Ovary (tissue), 9 donors: Measurements from ENCODE around the gene GPS2. TPM values are rescaled to one million over a fixed set of nuclear protein-coding genes. Genes with fewer than 3 reads are reported as not detected.

ENCODE experiments used
- DNase-seq, 5 donors: peaks; one replicate each; pipeline ENCODE4 v3.0.0-alpha.2; 2019 to 2020
- H3K27ac ChIP-seq, 2 donors: fragments of 200-600 bp; one replicate each; pipeline versions ENCODE4 v1.5.1 to v1.8.0; 2019 to 2022
- H3K27me3 ChIP-seq: fragments of 200-600 bp; one replicate; pipeline ENCODE4 v1.8.0; 2022
- H3K36me3 ChIP-seq: fragments of 200-600 bp; sonication (generic); one replicate; pipeline ENCODE4 v1.5.1; 2019
- H3K4me1 ChIP-seq: one replicate; pipeline ENCODE4 v1.8.1; 2013; ENCODE audit warnings: mild to moderate bottlenecking, moderate library complexity; ENCODE audit not compliant: insufficient read depth
- H3K4me3 ChIP-seq: fragments of 200-600 bp; sonication (generic); one replicate; pipeline ENCODE4 v1.5.1; 2017
- H3K9me3 ChIP-seq, 2 donors: fragments of 200-600 bp in 1 of 2; sonication (generic) in 1 of 2; one replicate each; pipeline versions ENCODE4 v1.5.1 to v1.8.1; 2013 to 2019; ENCODE audit warnings: mild to moderate bottlenecking in 1 of 2, moderate library complexity in 1 of 2
- EP300 ChIP-seq: sonication (generic); formaldehyde crosslinking; IDR thresholded peaks from one replicate; pipeline ENCODE4 v1.6.1; 2017; ENCODE audit warnings: antibody characterized with exemption
- POLR2A ChIP-seq: fragments of 450-650 bp; IDR thresholded peaks from one replicate; pipeline ENCODE4 v1.6.1; 2017; ENCODE audit warnings: antibody characterized with exemption, mild to moderate bottlenecking, moderate library complexity
- WGBS, 3 donors: extraction: QIAGEN DNeasy Blood & Tissue Kit in 1 of 3; methylation state at CpG; one replicate each; pipeline versions ENCODE4 v1.1.5 to v1.1.7; 2013 to 2017; 5-methylcytosine and 5-hydroxymethylcytosine counted together
- intact Hi-C, 4 donors: fragments of 100-400 bp; cut with DNase I; formaldehyde crosslinking; loops; one replicate each; pipeline versions ENCODE4 v1.11.0 to v1.15.1; 2022 to 2023
- polyA plus RNA-seq, 2 donors: library from polyadenylated mRNA; stranded (reverse); fragments of 200-250 nt in 1 of 2; fragments of 350-450 nt in 1 of 2; fragmentation: Illumina TruSeq in 1 of 2; extraction: RNeasy Lipid Tissue Mini Kit (QIAGEN cat#74804) in 1 of 2; gene quantifications; one replicate each; pipeline ENCODE4 v1.2.3, GENCODE V29; 2013 to 2014
- total RNA-seq, 7 donors: library from RNA; depleted of rRNA in 2 of 7; stranded (reverse); fragments of >200 nt in 2 of 7; fragmentation: NEBNext Ultra II Directional in 3 of 7; extraction: Animal tissue kit (Norgen Biotek cat#: 25700) in 3 of 7; gene quantifications; one replicate each; pipeline versions ENCODE4 v1.1.0 to v1.2.4, GENCODE V29; 2016 to 2023
- TF ChIP-seq, protein P1 (sequence below), 3 donors: fragments of 450-650 bp in 2 of 3; fragments of 200-600 bp in 1 of 3; IDR thresholded peaks; one replicate each; pipeline versions ENCODE4 v1.5.1 to v1.8.0; 2016 to 2022; ENCODE audit warnings: antibody characterized with exemption in 3 of 3, mild to moderate bottlenecking in 1 of 3
- donor health status: DM: no; HTN: no; CAD: no; lungs with moderate emphysema.
- donor health status: DM: no; HTN: no; CAD: no.
- donor health status: Bipolar disorder and iron deficiency.
- donor health status: DM: yes; HTN: yes; CAD: no.
- donor health status: DM: no; HTN: no; CAD: no.
- donor health status: DM: yes; HTN: yes; CAD: no.

The GPS2 gene
- total and polyA plus RNA-seq, 9 donors: 53.1 to 103 (median 61.3) TPM

DNA sequence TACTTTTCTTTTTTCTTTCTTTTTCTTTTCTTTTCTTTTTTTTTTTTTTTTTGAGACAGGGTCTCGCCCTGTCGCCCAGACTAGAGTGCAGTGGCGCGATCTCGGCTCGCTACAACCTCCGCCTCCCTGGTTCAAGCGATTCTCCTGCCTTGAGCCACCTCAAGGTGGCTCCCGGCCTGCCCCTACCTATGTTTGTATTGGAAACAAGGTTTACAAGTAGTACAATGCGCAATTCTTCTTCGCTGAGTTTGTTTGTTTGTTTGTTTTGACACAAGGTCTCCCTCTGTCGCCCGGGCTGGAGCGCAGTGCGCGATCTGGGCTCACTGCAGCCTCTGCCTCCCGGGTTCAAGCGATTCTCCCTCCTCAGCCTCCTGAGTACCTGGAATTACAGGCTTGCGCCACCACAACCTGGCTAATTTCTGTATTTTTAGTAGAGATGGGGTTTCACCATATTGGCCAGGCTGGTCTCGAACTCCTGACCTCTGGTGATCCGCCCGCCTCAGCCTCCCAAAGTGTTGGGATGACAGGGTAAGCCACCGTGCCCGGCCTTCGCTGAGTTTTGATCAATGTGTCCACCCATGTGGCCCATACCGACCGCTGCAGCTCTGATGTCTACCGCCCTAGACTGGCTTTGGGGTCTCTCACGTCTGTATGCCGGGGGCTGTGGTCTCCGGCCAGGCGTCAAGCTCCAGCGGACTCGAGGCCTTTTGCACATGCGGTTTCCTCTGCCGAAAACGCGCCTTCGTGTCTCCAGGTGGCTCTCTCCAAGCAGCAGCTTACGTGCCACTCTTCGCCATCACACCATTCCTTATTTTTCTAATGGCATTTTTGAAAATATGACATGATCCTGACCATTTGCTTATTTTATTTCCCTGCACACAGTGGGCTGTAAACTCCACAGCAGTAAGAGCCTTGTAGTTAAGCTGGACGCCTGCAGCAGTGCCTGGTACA, 19.7 kb downstream of the GPS2 start:
- WGBS, 3 donors: 53 to 60% (median 57%) methylated on average over 42 of the region's 42 CpGs
- H3K27me3 ChIP-seq: peaks cover 3% of the 10 kb centered on the region
- no peaks in the 10 kb centered on the region for H3K36me3 ChIP-seq
- intact Hi-C loops: loop anchor here (1.0 to 5.0 kb wide), 4 partner anchors 14 to 251 kb away; partner anchors contain the start of genes SLC2A4 (in 4 of the 4) and SLC16A11 (in 1 of the 4)
- peaks cover 9% of the 10 kb centered on the region for H3K4me1 ChIP-seq
- TF ChIP-seq EP300: no peak
- TF ChIP-seq, protein P1, sequence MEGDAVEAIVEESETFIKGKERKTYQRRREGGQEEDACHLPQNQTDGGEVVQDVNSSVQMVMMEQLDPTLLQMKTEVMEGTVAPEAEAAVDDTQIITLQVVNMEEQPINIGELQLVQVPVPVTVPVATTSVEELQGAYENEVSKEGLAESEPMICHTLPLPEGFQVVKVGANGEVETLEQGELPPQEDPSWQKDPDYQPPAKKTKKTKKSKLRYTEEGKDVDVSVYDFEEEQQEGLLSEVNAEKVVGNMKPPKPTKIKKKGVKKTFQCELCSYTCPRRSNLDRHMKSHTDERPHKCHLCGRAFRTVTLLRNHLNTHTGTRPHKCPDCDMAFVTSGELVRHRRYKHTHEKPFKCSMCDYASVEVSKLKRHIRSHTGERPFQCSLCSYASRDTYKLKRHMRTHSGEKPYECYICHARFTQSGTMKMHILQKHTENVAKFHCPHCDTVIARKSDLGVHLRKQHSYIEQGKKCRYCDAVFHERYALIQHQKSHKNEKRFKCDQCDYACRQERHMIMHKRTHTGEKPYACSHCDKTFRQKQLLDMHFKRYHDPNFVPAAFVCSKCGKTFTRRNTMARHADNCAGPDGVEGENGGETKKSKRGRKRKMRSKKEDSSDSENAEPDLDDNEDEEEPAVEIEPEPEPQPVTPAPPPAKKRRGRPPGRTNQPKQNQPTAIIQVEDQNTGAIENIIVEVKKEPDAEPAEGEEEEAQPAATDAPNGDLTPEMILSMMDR (IDR thresholded peaks at IDR 0.05): no peak
- TF ChIP-seq POLR2A: no peak
- no peak for DNase-seq
- no peak overlapping the region for H3K4me3 ChIP-seq
- no peaks in the 10 kb centered on the region for H3K9me3 ChIP-seq
- H3K27ac ChIP-seq: no peak overlapping the region

DNA sequence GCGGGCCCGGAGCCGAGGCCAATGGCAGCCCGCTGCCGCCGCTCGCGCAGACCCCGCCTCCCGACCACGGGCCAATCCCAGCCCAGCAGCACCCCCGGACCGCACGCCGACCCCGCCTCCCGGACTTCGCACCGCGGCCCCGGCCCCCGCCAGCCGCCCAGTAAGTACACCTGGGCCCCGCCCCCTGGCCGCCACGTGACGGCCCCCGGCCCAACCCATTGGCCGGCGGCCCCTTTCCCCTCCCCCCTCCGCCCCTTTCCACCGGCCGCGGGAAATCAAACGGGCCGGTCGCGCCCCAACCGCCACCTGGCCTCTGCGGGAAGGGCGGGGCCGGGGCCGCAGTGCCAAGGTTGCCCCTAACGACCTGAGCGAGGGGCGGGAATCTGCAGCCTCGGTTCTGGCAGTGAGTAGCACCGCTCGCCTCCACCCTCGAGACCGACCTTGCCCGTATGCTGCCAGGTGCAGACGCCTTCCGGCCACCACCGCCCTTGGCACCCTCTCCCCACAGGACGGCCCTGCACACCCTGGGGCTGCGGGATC, 20.5 kb downstream of the GPS2 start, which contains the start of gene YBX2:
Gene YBX2 (minus strand): TSS at position 26 of the 540 bp plus-strand sequence. CDS start 139 bp downstream, outside the sequence.
- Histone ChIP-seq H3K4me3 (peak within 1 kb of the TSS; percentile 6), H3K27ac (no peak within 1 kb of the TSS), H3K36me3 (no peaks in the 10 kb centered on the region), H3K4me1 (peaks cover 9% of the 10 kb centered on the region), H3K9me3 (no peaks in the 10 kb centered on the region), H3K27me3 (peaks cover 3% of the 10 kb centered on the region)
- DNase-seq: peak in 4 of 5 donors; percentile 34 to 67 (median 60)
- intact Hi-C loops: loop anchor here in 3 of 4 donors (2.0 to 5.0 kb wide), 3 partner anchors 14 to 252 kb away; partner anchors contain the start of genes SLC16A11 (in 1 of the 3) and SLC2A4 (in 1 of the 3)
- WGBS, 3 donors: 1 to 2% (median 1%) methylated on average over 34 to 57 of the region's 57 CpGs
- TF ChIP-seq EP300 (no peak), POLR2A (no peak)
- TF ChIP-seq, protein P1 (IDR thresholded peaks at IDR 0.05): no peak

DNA sequence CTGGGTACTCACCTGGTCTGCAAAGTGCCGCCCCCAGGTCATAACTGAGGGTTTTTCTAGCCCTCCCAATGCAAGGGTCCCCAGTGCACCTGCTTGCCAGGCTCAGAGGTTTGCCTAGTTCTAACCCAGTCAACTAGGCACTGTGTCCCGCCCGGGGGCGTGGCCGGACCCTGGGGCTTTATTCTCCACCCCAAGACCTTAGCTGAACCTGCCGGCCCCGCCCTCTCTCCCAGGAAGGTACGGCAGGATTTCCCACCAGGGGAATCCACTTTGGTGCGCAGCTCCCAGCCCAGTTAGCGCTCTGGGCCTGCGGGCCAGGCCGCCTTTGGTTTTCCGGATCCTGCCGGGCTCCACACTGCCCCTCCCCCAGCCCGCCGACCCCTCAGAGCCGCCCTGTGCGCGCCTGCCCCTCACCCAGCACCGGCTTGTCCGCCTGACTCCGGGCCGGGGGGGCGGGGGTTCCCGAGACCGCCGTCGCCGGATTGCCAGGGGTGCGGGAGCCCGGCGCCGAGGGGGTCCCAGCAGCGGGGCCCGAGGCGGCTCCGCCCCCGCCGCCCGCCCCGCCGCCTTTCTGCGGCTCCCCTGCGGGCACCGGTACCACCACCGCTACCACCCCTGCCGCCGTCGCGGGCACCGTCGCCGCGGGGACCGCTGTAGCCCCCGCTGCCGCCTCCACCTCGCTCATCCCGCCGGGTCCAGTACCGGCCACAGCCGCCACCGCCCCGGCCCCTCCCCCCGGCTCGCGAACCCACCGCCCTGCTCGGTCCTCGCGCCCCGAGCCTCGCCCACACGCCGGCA, 21.1 kb downstream of the GPS2 start:
- intact Hi-C loops: loop anchor here in 2 of 4 donors (2.0 to 5.0 kb wide), 2 partner anchors 13 to 252 kb away; partner anchors contain the start of genes SLC16A11 (in 1 of the 2) and SLC2A4 (in 1 of the 2)
- Histone ChIP-seq H3K36me3 (no peaks in the 10 kb centered on the region), H3K4me1 (peaks cover 9% of the 10 kb centered on the region), H3K27me3 (peaks cover 3% of the 10 kb centered on the region), H3K4me3 (peak overlapping the region; percentile 6), H3K27ac (no peak overlapping the region), H3K9me3 (no peaks in the 10 kb centered on the region)
- WGBS, 3 donors: 3 to 6% (median 5%) methylated on average over 46 to 75 of the region's 75 CpGs
- TF ChIP-seq POLR2A (no peak), EP300 (no peak)
- TF ChIP-seq, protein P1 (IDR thresholded peaks at IDR 0.05): no peak
- no peak for DNase-seq

DNA sequence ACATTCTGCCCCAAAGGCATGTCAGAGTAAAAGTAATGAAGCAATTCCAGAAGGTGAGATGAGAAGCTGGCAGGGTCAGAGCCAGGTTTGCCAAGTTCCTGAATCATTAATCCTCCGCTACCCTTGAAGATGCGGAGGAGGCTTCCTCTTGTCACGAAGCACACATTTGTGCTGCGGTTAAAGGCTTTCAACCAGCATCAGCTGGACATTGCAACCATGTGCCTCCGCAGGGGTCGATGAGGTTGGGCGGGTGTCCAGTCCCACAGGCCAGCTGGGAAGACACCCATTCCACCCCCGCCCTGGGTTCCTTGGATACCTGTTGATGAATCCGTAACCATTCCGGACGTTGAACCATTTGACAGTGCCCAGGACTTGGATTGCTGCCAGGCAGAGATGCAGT, 22.0 kb downstream of the GPS2 start:
- Histone ChIP-seq H3K4me3 (no peak overlapping the region), H3K4me1 (peaks cover 9% of the 10 kb centered on the region), H3K36me3 (no peaks in the 10 kb centered on the region), H3K27me3 (peaks cover 3% of the 10 kb centered on the region), H3K9me3 (no peaks in the 10 kb centered on the region), H3K27ac (no peak overlapping the region)
- peak in 1 of 5 donors; percentile 58 for DNase-seq
- intact Hi-C loops: loop anchor here in 1 of 4 donors (5.0 kb wide), 1 partner anchor 251 kb away; the partner anchor contains the start of gene SLC16A11
- TF ChIP-seq POLR2A: no peak
- no peak for TF ChIP-seq EP300
- TF ChIP-seq, protein P1 (IDR thresholded peaks at IDR 0.05): no peak
- WGBS, 3 donors: 26 to 48% (median 43%) methylated on average over 11 of the region's 11 CpGs
